CD1c-positive myeloid dendritic cell (primary cell): Measurements from ENCODE around the gene IZUMO2.

Experiments
- DNase-seq: peaks from one replicate; pipeline ENCODE4 v3.0.0-alpha.2; 2016; ENCODE audit errors: extremely low spot score

IZUMO2 gene

DNA sequence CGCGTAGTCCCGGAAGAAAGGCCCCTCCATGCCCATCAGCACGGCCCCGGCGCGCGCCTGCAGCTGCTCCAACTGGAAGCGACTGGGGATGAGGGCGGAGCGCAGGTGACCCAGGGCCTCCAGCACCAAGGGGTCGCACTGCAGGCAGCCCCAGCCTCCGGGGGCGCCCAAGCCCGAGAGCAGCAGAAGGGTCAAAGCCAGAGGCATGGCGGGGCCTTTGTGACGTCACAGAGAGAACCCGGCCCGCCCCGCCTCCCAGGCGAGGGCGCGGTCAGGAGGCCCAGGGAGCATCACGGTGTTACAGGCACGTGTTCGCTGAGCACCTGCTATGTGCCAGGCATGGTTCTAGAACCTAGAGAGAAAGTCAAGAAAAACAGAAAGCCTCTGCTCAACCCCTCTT lies at the start of gene IZUMO2:
Gene IZUMO2 (minus strand): TSS at position 294 of the 400 bp plus-strand sequence. CDS start 87 bp downstream, at position 207.
- no peak for DNase-seq

DNA sequence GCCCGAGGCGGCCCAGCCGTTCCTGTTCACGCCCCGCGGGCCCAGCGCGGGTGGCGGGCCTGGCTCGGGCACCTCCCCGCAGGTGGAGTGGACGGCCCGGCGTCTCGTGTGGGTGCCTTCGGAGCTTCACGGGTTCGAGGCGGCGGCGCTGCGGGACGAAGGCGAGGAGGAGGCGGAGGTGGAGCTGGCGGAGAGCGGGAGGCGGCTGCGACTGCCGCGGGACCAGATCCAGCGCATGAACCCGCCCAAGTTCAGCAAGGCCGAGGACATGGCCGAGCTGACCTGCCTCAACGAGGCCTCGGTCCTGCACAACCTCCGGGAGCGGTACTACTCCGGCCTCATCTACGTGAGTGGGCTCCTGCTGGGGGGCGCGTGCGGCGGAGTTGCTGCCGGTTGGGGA lies 47.3 kb upstream of the IZUMO2 start:
- no peak for DNase-seq

DNA sequence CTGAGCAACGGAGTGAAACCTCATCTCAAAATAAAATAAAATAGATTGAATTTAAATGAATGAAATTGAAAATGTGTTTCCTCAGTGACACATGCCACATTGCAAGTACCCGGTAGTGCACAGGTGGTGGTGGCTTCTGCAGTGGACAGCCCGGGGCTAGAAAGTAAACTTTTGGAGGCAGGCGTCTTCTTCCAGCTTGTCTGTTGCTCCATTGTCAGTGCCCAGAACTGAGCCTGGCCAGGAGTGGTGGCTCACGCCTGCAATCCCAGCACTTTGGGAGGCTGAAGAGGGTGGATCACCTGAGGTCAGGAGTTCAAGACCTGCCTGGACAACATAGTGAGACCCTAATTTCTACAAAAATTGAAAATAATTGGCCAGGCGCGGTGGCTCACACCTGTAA lies 46.0 kb upstream of the IZUMO2 start:
- no peak for DNase-seq

DNA sequence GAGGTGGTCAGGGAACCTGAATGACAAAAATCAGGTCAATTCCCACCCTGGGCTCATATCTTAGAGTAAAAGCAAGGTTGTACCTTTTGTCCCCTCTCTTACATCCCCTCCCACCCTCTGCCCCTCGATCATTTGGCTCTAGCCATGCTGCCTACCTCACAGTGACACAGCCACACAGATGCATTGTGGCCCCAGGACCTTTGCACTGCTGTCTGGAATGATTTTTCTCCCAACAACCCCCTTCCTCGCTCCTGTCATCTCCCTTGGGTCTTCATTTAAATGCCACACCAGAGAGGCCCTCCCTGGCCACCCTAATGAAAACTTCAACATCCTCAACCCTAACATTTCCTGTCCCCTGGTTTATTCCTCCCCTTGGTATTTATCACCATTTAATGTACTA lies 44.6 kb upstream of the IZUMO2 start:
- no peak for DNase-seq

DNA sequence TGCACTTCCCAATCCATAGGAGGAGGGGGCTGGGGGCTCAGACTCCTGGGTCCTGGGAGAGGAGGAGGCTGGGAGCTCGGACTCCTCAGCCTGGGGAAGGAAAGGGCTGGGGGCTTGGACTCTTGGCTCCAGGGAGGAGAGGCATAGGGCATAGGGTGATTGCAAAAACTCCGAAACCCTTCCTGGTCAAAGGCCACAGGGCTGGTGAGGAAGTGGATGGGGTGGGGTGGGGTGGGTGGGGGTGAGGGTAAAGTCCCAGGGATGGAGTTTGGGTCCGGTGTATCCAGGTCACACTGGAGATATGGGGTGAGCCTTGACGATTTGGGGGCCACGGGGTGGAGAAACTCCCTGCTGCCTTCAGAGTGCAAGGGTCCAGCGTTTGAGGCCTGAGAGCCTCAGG lies 43.1 kb upstream of the IZUMO2 start:
- no peak for DNase-seq

DNA sequence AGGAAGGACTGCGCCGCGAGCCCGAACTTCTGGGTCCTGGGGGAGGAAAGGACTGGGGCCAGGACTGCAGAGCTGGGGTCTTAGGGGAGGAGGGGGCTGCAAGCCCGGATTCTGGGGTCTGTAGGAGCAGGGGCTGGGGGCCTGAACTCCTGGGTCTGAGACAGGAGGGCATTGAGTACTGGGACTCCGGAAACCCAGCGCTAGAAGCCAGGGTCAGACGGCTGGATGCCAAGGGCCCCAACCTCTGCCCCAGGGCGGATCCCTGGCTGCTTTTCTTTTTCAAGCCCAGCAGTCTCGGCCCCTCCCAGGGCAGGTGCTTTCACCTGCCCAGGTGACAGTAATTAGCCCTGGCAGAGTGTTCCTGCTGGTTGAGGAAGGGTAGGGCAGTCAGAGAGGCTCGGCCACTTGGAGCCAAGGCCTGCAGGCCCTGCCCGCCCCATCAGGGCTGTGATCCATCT lies 42.6 kb upstream of the IZUMO2 start:
- no peak for DNase-seq

DNA sequence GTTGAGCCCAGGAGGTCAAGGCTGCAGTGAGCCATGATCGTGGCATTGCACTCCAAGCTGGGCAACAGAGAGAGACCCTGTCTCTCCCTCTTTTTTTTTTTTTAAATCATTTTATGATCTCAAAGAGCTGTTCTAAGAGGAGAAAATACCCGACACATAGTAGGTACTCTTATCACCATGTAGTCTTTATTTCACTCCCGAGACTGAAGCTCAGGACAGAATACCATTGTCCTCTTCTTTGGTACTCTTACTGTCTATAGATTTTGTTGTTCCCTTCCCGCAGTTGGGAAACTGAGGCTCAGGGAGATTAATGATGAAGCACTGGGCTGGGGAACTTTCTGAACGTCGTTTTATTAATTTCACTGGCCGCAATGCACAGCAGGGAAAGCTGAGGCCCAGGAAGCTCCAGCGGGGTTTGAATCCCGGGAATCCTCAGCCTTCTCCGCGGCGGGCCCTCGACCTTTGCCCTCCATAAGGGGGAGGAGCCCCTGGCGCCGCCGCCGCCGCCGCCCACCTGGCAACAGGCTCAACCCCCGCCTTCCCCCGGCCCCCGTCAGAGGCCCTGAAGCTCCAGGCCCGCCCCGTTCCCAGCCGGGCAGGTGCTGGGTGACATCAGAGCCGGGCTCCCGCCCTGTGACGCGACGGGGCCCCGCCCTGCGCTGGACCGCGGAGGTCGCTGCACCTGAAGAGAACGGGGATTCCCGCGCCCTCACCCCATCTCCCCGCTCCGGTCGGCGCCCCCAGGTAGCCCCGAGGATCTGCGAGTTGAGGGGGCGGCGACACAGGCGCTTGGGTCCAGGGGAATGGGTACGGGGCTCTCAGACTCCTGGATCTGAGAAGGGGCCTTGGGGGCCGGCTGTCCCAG lies 42.0 kb upstream of the IZUMO2 start:
- DNase-seq, result no peak

DNA sequence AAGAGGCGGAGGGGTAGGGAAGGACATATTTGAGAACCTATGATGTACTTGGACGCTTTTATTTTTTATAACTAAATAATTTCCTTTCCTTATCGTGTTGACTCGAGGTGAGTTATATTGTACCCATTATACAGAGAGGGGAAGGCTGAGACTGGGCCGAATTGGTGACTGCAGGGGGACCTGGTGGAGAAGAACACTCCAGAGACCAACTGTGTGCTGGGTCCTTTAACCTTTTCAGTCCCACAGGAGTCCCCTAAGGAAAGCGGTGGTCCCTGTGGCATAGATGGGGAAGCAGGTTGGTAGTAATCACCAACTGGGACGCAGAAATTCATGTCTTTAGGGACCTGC lies 41.0 kb upstream of the IZUMO2 start:
- DNase-seq, result no peak

DNA sequence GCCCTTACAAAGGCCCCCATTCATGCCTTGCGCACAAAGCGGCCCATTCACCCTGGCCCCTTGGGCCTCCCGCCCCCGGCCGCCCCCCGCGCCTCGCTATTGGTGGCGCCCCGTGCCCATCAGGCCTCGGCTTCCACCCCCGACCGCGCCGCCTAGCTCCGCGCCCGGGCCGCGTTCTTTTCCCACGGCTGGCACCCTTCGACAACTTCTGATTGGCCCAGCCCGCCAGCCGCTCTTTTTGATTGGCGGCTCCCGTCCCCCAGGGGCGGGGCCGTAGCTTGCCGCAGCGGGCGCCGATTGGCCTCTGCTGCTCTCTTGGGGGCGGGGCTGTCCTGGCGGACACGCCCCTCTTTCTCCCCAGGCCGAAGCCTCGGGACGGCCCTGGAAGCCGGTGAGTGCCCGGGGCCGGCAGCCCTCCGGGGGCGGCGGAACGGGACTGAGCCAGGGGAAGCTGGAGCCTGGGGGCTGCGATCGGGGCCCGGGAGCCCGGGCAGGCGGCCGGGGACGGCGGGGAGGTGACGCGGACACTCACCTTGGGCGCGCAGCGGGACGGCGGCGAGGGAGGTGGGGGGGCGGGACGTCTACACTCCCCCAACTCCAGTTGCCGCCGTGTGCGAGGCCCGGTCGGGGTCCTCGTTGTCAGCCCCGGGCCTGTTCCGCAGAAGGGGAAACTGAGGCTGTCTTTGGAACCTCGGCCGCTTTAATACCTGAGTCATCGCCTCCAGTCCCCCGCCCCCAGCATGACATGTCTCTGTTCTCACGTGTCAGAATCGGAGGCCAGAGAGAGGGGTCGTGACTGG lies 40.4 kb upstream of the IZUMO2 start, which contains the start of gene MYH14:
Gene MYH14 (plus strand): TSS at position 342 of the 800 bp plus-strand sequence. CDS start 6,744 bp downstream, outside the sequence.
- DNase-seq, result peak; percentile 31

DNA sequence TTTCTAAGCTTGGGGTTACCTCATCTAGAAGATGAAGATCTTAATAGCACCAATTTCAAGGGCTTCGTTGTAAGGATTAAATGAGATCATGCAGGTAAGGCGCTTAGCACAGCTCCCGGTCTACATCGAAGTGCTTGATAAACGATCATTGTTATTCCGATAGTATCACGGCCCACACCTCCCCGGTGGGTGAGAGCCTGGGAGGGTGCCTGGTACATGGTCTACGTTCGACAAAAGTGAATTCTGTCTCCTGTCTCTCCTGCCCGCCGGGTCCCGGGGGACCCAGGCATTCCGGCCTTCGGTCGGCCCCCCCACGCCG lies 39.8 kb upstream of the IZUMO2 start:
- DNase-seq, result no peak

DNA sequence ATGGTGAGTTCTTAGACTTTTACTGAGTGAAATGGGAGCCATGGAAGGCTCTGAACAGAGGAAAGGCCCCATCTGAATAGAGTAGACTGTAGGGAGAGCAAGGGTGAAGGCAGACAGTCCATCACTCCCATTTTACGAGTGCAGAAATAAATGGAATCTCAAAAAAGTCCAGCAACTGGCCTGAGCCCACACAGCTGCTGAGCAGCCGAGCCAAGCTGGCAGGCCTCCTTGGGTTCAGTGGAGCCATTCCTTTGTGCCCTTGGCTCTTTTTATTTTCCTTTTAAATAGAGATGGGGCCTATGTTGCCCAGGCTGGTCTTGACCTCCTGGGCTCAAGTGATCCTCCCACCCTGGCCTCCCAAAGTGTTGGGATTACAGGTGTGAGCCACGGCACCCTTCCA lies 39.3 kb upstream of the IZUMO2 start:
- DNase-seq, result no peak

DNA sequence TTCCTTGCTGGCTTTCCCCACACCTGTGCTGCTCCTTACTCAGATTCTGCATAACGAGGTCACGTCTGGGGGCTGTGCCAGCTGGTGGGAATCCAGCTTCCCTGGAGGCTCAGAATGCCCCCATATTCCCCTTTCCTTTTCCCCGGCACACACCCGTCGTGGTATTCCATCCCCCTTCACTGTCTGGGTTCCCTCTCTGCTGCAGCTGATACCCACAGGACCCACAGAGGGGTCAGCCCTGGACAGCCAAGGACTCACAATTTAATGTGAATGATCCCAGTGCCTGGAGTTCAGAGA lies 36.1 kb upstream of the IZUMO2 start:
- no peak for DNase-seq

DNA sequence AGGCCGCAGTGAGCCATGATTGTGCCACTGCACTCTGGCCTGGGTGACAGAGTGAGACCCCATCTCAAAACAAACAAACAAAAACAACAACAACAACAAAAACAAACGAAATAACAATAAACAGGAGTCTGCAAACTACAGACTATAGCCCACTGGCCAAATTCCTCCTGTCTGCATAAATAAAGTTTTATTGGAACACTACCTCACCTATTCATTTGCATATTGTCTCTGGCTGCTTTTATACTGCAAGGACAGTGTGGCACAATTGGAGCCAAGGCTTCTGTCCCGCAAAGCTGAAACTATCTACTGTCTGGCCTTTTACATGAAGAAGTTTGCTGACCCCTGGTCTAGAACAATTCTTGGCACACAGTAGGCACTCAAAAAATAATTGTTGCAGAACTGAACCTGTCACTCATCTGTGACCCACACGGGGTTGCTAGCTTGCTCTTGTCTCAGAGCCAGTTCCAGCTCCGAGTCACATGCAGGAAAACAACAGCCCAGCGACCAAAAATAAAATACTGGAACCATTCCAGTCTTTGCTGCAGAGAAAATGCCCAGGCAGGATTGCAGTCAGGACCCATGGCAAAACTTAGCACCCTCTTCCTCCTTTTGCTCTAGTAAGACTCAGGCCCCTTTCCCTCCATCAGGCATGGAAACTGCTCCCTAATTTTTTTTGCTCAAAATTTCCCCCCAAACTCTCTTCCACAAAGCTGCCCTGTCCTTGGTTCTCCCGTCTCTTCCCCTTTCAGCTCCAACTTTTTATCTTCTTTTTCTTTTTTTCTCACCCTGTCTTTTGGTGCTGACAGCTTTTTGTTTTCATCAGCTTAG lies 35.6 kb upstream of the IZUMO2 start:
- no peak for DNase-seq

DNA sequence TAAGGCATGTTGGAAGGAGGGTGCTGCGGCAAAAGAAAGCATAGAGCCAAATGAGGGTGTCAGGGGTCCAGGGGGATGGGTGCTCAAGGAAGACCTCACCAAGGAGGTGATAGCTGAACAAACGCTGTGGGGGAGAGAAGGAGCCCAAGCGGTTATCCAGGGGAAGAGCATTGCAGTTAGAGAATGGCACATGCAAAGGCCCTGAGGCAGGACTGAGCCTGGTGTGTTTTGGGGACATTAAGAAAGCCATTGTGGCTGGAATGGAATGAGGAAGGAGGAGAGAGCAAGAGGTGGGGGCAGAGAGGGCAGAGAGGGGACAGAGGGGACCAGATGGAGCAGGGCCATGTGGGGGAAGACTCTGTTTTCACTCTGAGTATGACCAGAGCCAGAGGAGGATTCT lies 34.3 kb upstream of the IZUMO2 start:
- no peak for DNase-seq

DNA sequence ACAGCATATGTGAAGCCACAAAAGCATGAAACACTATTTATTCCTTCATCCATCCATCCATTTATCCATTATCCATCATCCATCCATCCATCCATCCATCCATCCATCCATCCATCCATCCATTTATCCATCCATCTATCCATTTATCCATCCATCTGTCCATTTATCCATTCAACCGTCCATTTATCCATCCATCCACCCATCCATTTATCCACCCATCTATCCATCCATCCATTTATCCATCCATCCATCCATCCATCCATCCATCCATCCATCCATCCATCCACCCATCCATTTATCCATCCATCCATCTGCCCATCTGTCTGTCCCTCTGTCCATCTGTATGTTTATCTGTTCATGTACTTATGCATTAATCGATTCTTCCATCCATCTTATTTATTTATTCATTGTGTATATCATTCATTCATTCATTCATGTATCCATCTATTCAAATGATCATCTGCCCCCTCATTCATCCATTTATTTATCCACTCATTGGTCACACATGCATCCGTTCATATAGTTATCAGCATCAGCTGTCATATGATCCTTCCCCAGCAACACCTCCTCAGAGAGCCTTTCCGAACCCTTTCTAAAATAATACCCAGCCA lies 33.3 kb upstream of the IZUMO2 start:
- no peak for DNase-seq

DNA sequence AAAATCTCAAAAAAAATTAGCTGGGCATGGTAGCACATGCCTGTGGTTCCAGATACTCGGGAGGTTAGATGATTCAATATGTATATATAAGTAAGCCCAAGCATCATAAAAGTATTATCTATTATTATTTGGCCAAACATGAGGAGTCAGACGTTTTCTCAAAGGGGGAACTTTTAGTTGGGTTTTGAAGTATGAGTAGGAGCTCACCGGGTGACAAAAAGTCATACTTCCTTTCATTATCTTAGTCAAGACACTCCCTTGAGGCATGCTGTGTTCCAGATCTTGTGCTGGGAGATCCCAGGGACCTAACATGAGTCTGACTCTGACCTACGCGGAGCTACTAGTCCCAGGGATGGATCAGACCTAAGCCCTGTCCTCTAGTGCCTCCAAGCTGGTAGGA lies 32.1 kb upstream of the IZUMO2 start:
- no peak for DNase-seq

DNA sequence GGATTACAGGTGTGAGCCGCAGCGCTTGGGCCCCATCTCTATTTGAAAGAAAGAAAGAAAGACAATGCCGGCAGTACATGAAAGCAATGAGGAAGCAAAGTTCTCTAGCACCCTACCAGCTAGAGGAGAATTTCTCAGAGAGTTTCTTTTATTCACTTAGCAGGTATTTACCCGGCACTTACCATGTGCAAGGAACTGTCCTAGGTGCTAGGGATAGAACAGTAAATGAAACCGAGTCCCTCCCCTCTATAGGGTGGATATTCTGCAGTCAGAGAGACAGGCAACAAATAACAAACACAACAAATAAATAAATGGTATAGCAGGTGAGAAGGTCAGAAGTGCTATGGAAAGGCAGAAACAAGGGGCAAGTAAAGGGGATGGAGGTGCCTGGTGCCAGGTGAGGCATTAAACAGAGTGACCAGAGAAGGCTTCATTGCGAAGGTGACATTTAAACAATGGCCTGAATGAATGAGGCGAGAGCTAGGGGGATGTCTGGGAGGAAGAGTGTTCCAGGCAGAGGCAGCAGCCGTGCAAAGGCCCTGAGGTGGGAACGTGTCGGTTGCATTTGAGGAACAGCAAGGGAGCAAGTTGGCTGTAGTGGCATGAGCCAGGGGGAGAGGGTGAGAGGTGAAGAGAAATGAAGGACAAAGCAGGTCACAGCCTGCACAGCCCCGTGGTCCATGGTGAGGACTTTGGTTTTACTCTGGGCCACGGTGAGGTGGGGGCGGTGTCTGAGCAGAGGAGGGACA lies 29.6 kb upstream of the IZUMO2 start:
- no peak for DNase-seq

DNA sequence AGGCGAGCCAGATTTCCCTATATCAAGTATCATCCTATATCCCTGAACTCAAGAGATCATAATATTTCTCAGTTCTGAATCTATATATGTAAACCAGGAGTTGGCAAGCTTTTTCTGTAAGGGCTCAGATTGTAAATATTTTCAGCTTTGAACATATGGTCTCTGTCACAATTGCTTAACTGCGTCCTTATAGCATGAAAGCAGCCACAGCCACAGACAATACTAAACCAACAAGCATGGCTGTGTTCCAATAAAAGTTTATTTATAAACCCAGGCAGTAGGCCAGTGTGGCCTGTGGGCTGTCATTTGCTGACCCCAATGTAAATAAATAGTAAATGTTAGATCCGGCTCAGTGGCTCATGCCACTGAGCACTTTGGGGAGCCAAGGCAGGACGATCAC lies 28.1 kb upstream of the IZUMO2 start:
- DNase-seq, result no peak

DNA sequence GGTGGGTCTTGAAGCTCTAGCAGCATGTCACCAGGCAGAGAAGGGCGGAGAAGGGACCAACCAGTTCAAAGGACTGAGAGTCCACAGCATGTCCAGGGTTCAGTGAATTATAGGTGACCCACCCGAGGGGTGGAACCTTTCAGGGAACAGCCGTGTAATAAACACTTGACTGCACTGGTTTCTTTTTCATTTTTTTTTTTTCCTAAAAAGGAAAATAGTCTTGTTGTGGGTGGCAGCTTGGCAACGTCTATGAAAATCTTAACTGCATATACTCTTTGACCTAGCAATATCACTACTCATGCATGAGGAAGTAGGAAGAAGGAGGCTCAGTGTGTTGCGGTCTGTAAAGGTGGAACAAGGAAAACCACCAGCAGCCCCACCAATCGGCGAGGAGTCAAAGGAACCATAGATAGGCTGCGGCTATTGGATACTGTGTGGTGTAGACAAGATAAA lies 27.4 kb upstream of the IZUMO2 start:
- DNase-seq, result peak; percentile 7

DNA sequence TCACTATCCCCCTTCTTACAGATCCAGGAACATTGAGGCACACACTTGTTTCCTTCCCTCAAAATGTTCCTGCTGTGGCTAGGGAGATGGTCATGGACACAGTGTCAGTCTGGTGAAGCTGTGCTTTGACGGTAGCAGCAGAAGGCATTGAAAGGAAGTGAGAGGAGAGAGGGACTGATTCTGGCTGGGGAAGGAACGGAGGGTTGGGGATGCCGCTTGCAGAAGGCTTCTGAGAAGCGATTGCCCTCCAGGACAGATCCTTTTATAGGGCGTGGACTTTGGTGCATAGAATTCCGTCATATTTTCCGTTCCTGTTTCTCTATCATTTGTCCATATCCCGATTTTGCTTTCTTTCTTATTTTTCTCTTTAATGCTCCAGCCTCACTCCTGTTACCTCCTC lies 26.2 kb upstream of the IZUMO2 start:
- DNase-seq, result no peak

DNA sequence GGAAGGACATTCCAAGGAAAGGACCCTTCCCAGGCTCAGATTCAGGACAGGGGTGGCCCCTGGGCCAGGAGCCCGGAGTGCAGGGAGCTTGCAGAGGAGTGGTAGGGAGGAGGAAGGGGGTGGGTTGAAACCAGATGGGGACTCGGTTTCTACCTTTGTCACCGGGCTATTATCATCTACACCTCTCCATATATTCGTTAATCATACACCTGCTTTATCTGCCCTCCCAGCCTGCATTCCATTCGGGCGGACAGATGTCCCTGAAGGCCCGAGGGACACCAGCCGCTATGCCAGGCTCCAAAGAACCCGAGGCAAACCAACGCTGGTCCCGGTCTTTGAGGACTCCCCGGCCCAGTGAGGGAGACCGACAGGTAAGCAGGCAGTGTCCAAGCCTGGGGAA lies 24.9 kb upstream of the IZUMO2 start:
- DNase-seq, result no peak
